GM19397 (cell line): ENCODE measurements around the gene HNRNPM.
"Not testable (repeated sequence)": the region's sequence is repeated elsewhere in the genome, so short reads cannot be mapped to it uniquely, and the experiment has no call there.

ENCODE experiments used
- ATAC-seq: cut with Tn5 transposase; IDR thresholded peaks from one replicate; pipeline ENCODE4 v1.9.1; 2021; ENCODE audit warnings: mild to moderate bottlenecking, moderate library complexity; ENCODE audit not compliant: unreplicated experiment

HNRNPM gene

GRCh38 chr19:8444677-8445487 lies at the start of gene HNRNPM:
HNRNPM (plus strand) TSS chr19:8444975; CDS start chr19:8444999, 24 bp downstream.
- peak; percentile 86 for ATAC-seq

- ATAC-seq, result no peak
Measured at GRCh38 chr19:8395621-8396082, 49.1 kb upstream of the HNRNPM start.

- no peak for ATAC-seq
Measured at GRCh38 chr19:8396185-8396562, 48.6 kb upstream of the HNRNPM start.

- ATAC-seq, result no peak
Measured at GRCh38 chr19:8396563-8397203, 48.1 kb upstream of the HNRNPM start.

- ATAC-seq, result no peak
Measured at GRCh38 chr19:8397271-8397670, 47.5 kb upstream of the HNRNPM start.

- ATAC-seq, result no peak
Measured at GRCh38 chr19:8397746-8398310, 46.9 kb upstream of the HNRNPM start.

GRCh38 chr19:8398311-8398771 lies 46.4 kb upstream of the HNRNPM start:
- ATAC-seq, result no peak

- no peak for ATAC-seq
Measured at GRCh38 chr19:8399681-8400188, 45.0 kb upstream of the HNRNPM start.

GRCh38 chr19:8401981-8402411 lies 42.8 kb upstream of the HNRNPM start:
- ATAC-seq, result no peak

GRCh38 chr19:8403098-8403819 lies 41.5 kb upstream of the HNRNPM start:
- no peak for ATAC-seq

GRCh38 chr19:8403820-8404109 lies 41.0 kb upstream of the HNRNPM start:
- no peak for ATAC-seq

- ATAC-seq, result no peak
Measured at GRCh38 chr19:8404391-8405151, 40.2 kb upstream of the HNRNPM start.

GRCh38 chr19:8410718-8411117 lies 34.1 kb upstream of the HNRNPM start:
- not testable (repeated sequence) for ATAC-seq

GRCh38 chr19:8412783-8413628 lies 31.8 kb upstream of the HNRNPM start, which contains the start of gene MARCHF2:
MARCHF2 (plus strand) TSS chr19:8413305; CDS start chr19:8421841, 8,536 bp downstream.
- ATAC-seq, result peak; percentile 100

- peak; percentile 3 for ATAC-seq
Measured at GRCh38 chr19:8413629-8413995, 31.2 kb upstream of the HNRNPM start.

- no peak for ATAC-seq
Measured at GRCh38 chr19:8416796-8417195, 28.0 kb upstream of the HNRNPM start.

- no peak for ATAC-seq
Measured at GRCh38 chr19:8421484-8422461, 23.0 kb upstream of the HNRNPM start.

GRCh38 chr19:8423817-8424223 lies 21.0 kb upstream of the HNRNPM start:
- no peak for ATAC-seq
